HepG2 (cell line): Measurements from ENCODE around the gene TYMS. TPM values are rescaled to one million over a fixed set of nuclear protein-coding genes. Genes with fewer than 3 reads are reported as not detected.
A peak's percentile ranks its signal among the peaks of the same experiment; 100 is the strongest.

ENCODE experiments used
- EED ChIP-seq: sonication (generic); formaldehyde crosslinking; IDR thresholded peaks from 2 replicates; pipeline ENCODE4 v1.5.0; 2020; ENCODE audit warnings: mild to moderate bottlenecking, missing genetic modification reagents
- ETS1 ChIP-seq: sonication (generic); formaldehyde crosslinking; IDR thresholded peaks from 2 replicates; pipeline ENCODE4 v1.4.0; 2020; ENCODE audit warnings: missing genetic modification reagents
- IKZF4 ChIP-seq: sonication (generic); formaldehyde crosslinking; IDR thresholded peaks from 2 replicates; pipeline ENCODE4 v1.5.1; 2020; ENCODE audit warnings: borderline replicate concordance, mild to moderate bottlenecking, low read depth, missing genetic modification reagents; ENCODE audit errors: not compliant biosample characterization
- MTA1 ChIP-seq: sonication (generic); formaldehyde crosslinking; IDR thresholded peaks from 2 replicates; pipeline ENCODE4 v1.4.0; 2020; ENCODE audit warnings: missing genetic modification reagents, mild to moderate bottlenecking, borderline replicate concordance
- MYC ChIP-seq: sonication (generic); formaldehyde crosslinking; IDR thresholded peaks from 2 replicates; pipeline ENCODE4 v1.9.0; 2021; ENCODE audit warnings: missing genetic modification reagents, borderline replicate concordance
- PAWR ChIP-seq: sonication (generic); formaldehyde crosslinking; IDR thresholded peaks from 2 replicates; pipeline ENCODE4 v1.4.0; 2020; ENCODE audit warnings: missing genetic modification reagents, mild to moderate bottlenecking, borderline replicate concordance
- PHF21A ChIP-seq: sonication (generic); formaldehyde crosslinking; IDR thresholded peaks from 2 replicates; pipeline ENCODE4 v1.5.0; 2020; ENCODE audit warnings: mild to moderate bottlenecking, missing genetic modification reagents
- PRDM15 ChIP-seq: sonication (generic); formaldehyde crosslinking; IDR thresholded peaks from 2 replicates; pipeline ENCODE4 v1.4.0; 2020; ENCODE audit warnings: missing genetic modification reagents
- PRMT3 ChIP-seq: sonication (generic); formaldehyde crosslinking; IDR thresholded peaks from 2 replicates; pipeline ENCODE4 v1.8.1; 2022; ENCODE audit warnings: low read depth, mild to moderate bottlenecking, moderate library complexity, missing genetic modification reagents, borderline replicate concordance
- SMC3 ChIP-seq: IDR thresholded peaks from 2 replicates; pipeline ENCODE4 v1.6.1; 2011; ENCODE audit warnings: low read length, improper control_type of control experiment
- SNRNP70 ChIP-seq: fragments of 200-400 bp; formaldehyde crosslinking; IDR thresholded peaks from 2 replicates; pipeline ENCODE4 v1.6.1; 2017; ENCODE audit warnings: mild to moderate bottlenecking, low read depth, low read length, moderate library complexity
- SRF ChIP-seq: IDR thresholded peaks from 2 replicates; pipeline ENCODE4 v1.6.1; 2011; ENCODE audit warnings: mild to moderate bottlenecking, low read depth, low read length, moderate library complexity
- TOE1 ChIP-seq: sonication (generic); formaldehyde crosslinking; IDR thresholded peaks from 2 replicates; pipeline ENCODE4 v1.4.0; 2020; ENCODE audit warnings: mild to moderate bottlenecking, missing genetic modification reagents
- ZNF10 ChIP-seq: sonication (generic); formaldehyde crosslinking; IDR thresholded peaks from 2 replicates; pipeline ENCODE4 v1.4.0; 2020; ENCODE audit warnings: mild to moderate bottlenecking, low read depth, missing genetic modification reagents, borderline replicate concordance
- ZNF574 ChIP-seq: sonication (generic); formaldehyde crosslinking; IDR thresholded peaks from 2 replicates; pipeline ENCODE4 v1.4.0; 2020; ENCODE audit warnings: missing genetic modification reagents
- ZNF598 ChIP-seq: sonication (generic); formaldehyde crosslinking; IDR thresholded peaks from 2 replicates; pipeline ENCODE4 v1.5.1; 2020; ENCODE audit warnings: mild to moderate bottlenecking, missing genetic modification reagents, borderline replicate concordance
- ZNF784 ChIP-seq: sonication (generic); formaldehyde crosslinking; IDR thresholded peaks from 2 replicates; pipeline ENCODE4 v1.5.1; 2020; ENCODE audit warnings: missing genetic modification reagents, mild to moderate bottlenecking, borderline replicate concordance
- ZNF883 ChIP-seq: sonication (generic); formaldehyde crosslinking; IDR thresholded peaks from 2 replicates; pipeline ENCODE4 v1.5.1; 2020; ENCODE audit warnings: mild to moderate bottlenecking, missing genetic modification reagents; ENCODE audit errors: not compliant biosample characterization
- ZSCAN22 ChIP-seq: sonication (generic); formaldehyde crosslinking; IDR thresholded peaks from 2 replicates; pipeline ENCODE4 v1.4.0; 2020; ENCODE audit warnings: mild to moderate bottlenecking, missing genetic modification reagents
- ZSCAN25 ChIP-seq: sonication (generic); formaldehyde crosslinking; IDR thresholded peaks from 2 replicates; pipeline ENCODE4 v1.8.0; 2022; ENCODE audit warnings: mild to moderate bottlenecking, missing genetic modification reagents
- polyA plus RNA-seq, 8 experiments: library from polyadenylated mRNA; depleted of rRNA in 3 of 8; stranded (reverse) in 7 of 8; unstranded in 1 of 8; fragments of >200 nt; fragmentation: Illumina TruSeq in 4 of 8; extraction: Trizol in 4 of 8; gene quantifications; 2 replicates each; pipeline versions ENCODE4 v1.2.1 to v1.2.3, GENCODE V29; 2011 to 2016; ENCODE audit warnings: low read depth in 4 of 8, missing spikeins in 1 of 8, mixed read lengths in 1 of 8; ENCODE audit not compliant: insufficient read depth in 1 of 8
- total RNA-seq, 5 experiments: library from RNA; depleted of rRNA; stranded (reverse); fragments of >200 nt; fragmentation: Illumina TruSeq; extraction: Trizol; gene quantifications; 2 replicates each; pipeline ENCODE4 v1.2.3, GENCODE V29; 2016; ENCODE audit warnings: low read depth in 1 of 5

Gene TYMS
- total and polyA plus RNA-seq, 2 of the 13 experiments (the other 11 are each of a cell fraction or from before 2014, with no cell fraction given) = 80.1 to 106 TPM

GRCh38 chr18:657311-658000 is at the start of gene TYMS (continued):
- TF ChIP-seq PRMT3 = 0 out of 2 replicates have a peak, but pooled peaks have one; percentile 84
- TF ChIP-seq ZSCAN22 = peak; percentile 8; the same call in 1 of the 2 replicates
- 0 out of 2 replicates have a peak, but pooled peaks have one; percentile 16 for TF ChIP-seq MTA1 (CRISPR knock-in tag)
- TF ChIP-seq ZNF574 = peak; percentile 74
- no peak for TF ChIP-seq ZNF10 (CRISPR knock-in tag)
- TF ChIP-seq ETS1 (CRISPR knock-in tag) = 0 out of 2 replicates have a peak, but pooled peaks have one; percentile 18
- peak; percentile 81; the same call in 1 of the 2 replicates for TF ChIP-seq EED (CRISPR knock-in tag)
- TF ChIP-seq ZNF784 = peak; percentile 50; the same call in 1 of the 2 replicates
- no peak for TF ChIP-seq TOE1
- TF ChIP-seq ZSCAN25 (CRISPR knock-in tag) = 0 out of 2 replicates have a peak, but pooled peaks have one; percentile 22
- TF ChIP-seq PAWR = no peak
- no peak for TF ChIP-seq SRF
- no peak for TF ChIP-seq SMC3
- TF ChIP-seq PRDM15 (CRISPR knock-in tag) = peak; percentile 26; the same call in 1 of the 2 replicates
- peak; percentile 83; the same call in 1 of the 2 replicates for TF ChIP-seq MYC (CRISPR knock-in tag)
- TF ChIP-seq IKZF4 (CRISPR knock-in tag) = peak; percentile 49
- no peak for TF ChIP-seq SNRNP70
- peak; percentile 61 for TF ChIP-seq ZNF883
- no peak for TF ChIP-seq ZNF598 (CRISPR knock-in tag)
- TF ChIP-seq PHF21A (CRISPR knock-in tag) = 0 out of 2 replicates have a peak, but pooled peaks have one; percentile 27
